ENCODE measurements around the gene FBXO17.
A peak's percentile ranks its signal among the peaks of the same experiment; 100 is the strongest.
"Not testable (repeated sequence)": the region's sequence is repeated elsewhere in the genome, so short reads cannot be mapped to it uniquely, and the experiment has no call there.

FBXO17 gene

GRCh38 chr19:38993271-38993670 lies 17.7 kb upstream of the FBXO17 start:
- CTCF ChIA-PET, result no interaction called here
- Histone ChIP-seq H3K27ac (ENCODE audit: insufficient read depth in 1 of 2, low read depth in 1 of 2, low read length in 2 of 2, poor library complexity in 1 of 2, severe bottlenecking in 2 of 2) (no peak overlapping the region), H3K9me3 (ENCODE audit: control extremely low read depth in 1 of 5, control insufficient read depth in 4 of 5, insufficient read depth in 2 of 5, low read depth in 1 of 5, low read length in 4 of 5) (peaks cover 0 to 6% (median 0%) of the 10 kb centered on the region in 5 experiments), H3K36me3 (ENCODE audit: control insufficient read depth in 4 of 4, insufficient read depth in 4 of 4, low read length in 3 of 4) (no peaks in the 10 kb centered on the region), H3K27me3 (replicated peaks in 2 of 5; ENCODE audit: control insufficient read depth in 4 of 5, insufficient read depth in 5 of 5, low read length in 4 of 5) (peaks cover 0 to 2% (median 0%) of the 10 kb centered on the region in 5 experiments), H3K4me1 (ENCODE audit: control extremely low read depth in 1 of 4, control insufficient read depth in 4 of 4, insufficient read depth in 4 of 4, low read length in 3 of 4) (no peaks in the 10 kb centered on the region), H3K4me3 (ENCODE audit: control insufficient read depth in 1 of 7, extremely low read depth in 1 of 7, insufficient read depth in 4 of 7, low read depth in 2 of 7, low read length in 6 of 7) (no peak overlapping the region)
- peak in 1 of 3 donors; percentile 15 for DNase-seq
- 10% methylated on average over 2 of the region's 3 CpGs for WGBS (ENCODE audit: insufficient coverage)
- POLR2A ChIA-PET, result no interaction called here

GRCh38 chr19:38990949-38991697 lies 15.6 kb upstream of the FBXO17 start:
- POLR2A ChIA-PET, result interaction anchor here (0.7 kb wide), 1 partner anchor 338 kb away, joined by 3 read pairs; no protein-coding TSS in a partner anchor
- 79% methylated on average over 6 of the region's 13 CpGs for WGBS (ENCODE audit: insufficient coverage)
- Histone ChIP-seq H3K9me3 (ENCODE audit: control extremely low read depth in 1 of 5, control insufficient read depth in 4 of 5, insufficient read depth in 2 of 5, low read depth in 1 of 5, low read length in 4 of 5) (peaks cover 0 to 6% (median 0%) of the 10 kb centered on the region in 5 experiments), H3K4me3 (ENCODE audit: control insufficient read depth in 1 of 7, extremely low read depth in 1 of 7, insufficient read depth in 4 of 7, low read depth in 2 of 7, low read length in 6 of 7) (no peak overlapping the region), H3K27ac (ENCODE audit: insufficient read depth in 1 of 2, low read depth in 1 of 2, low read length in 2 of 2, poor library complexity in 1 of 2, severe bottlenecking in 2 of 2) (no peak overlapping the region), H3K36me3 (ENCODE audit: control insufficient read depth in 4 of 4, insufficient read depth in 4 of 4, low read length in 3 of 4) (no peaks in the 10 kb centered on the region), H3K4me1 (ENCODE audit: control extremely low read depth in 1 of 4, control insufficient read depth in 4 of 4, insufficient read depth in 4 of 4, low read length in 3 of 4) (no peaks in the 10 kb centered on the region), H3K27me3 (replicated peaks in 2 of 5; ENCODE audit: control insufficient read depth in 4 of 5, insufficient read depth in 5 of 5, low read length in 4 of 5) (peaks cover 0 to 2% (median 0%) of the 10 kb centered on the region in 5 experiments)
- CTCF ChIA-PET, result interaction anchor here (0.6 kb wide), 1 partner anchor 29 kb away, joined by 3 read pairs; no protein-coding TSS in a partner anchor
- DNase-seq, result no peak

- CTCF ChIA-PET; DNase-seq; H3K4me1 ChIP-seq (ENCODE audit: control extremely low read depth in 1 of 4, control insufficient read depth in 4 of 4, insufficient read depth in 4 of 4, low read length in 3 of 4); H3K36me3 ChIP-seq (ENCODE audit: control insufficient read depth in 4 of 4, insufficient read depth in 4 of 4, low read length in 3 of 4); POLR2A ChIA-PET; H3K4me3 ChIP-seq (ENCODE audit: control insufficient read depth in 1 of 7, extremely low read depth in 1 of 7, insufficient read depth in 4 of 7, low read depth in 2 of 7, low read length in 6 of 7); H3K9me3 ChIP-seq (ENCODE audit: control extremely low read depth in 1 of 5, control insufficient read depth in 4 of 5, insufficient read depth in 2 of 5, low read depth in 1 of 5, low read length in 4 of 5); H3K27me3 ChIP-seq (replicated peaks in 2 of 5; ENCODE audit: control insufficient read depth in 4 of 5, insufficient read depth in 5 of 5, low read length in 4 of 5); H3K27ac ChIP-seq (ENCODE audit: insufficient read depth in 1 of 2, low read depth in 1 of 2, low read length in 2 of 2, poor library complexity in 1 of 2, severe bottlenecking in 2 of 2): not testable (repeated sequence)
- no CpG with 5 or more reads among the region's 1 CpG for WGBS (ENCODE audit: insufficient coverage)
These were observed 14.1 kb upstream of the FBXO17 start for GRCh38 chr19:38989614-38990013.

GRCh38 chr19:38989066-38989605 lies 13.6 kb upstream of the FBXO17 start:
- Histone ChIP-seq H3K27me3 (replicated peaks in 2 of 5; ENCODE audit: control insufficient read depth in 4 of 5, insufficient read depth in 5 of 5, low read length in 4 of 5) (peaks cover 0 to 2% (median 0%) of the 10 kb centered on the region in 5 experiments), H3K36me3 (ENCODE audit: control insufficient read depth in 4 of 4, insufficient read depth in 4 of 4, low read length in 3 of 4) (no peaks in the 10 kb centered on the region), H3K9me3 (ENCODE audit: control extremely low read depth in 1 of 5, control insufficient read depth in 4 of 5, insufficient read depth in 2 of 5, low read depth in 1 of 5, low read length in 4 of 5) (peaks cover 0 to 3% (median 0%) of the 10 kb centered on the region in 5 experiments), H3K4me1 (ENCODE audit: control extremely low read depth in 1 of 4, control insufficient read depth in 4 of 4, insufficient read depth in 4 of 4, low read length in 3 of 4) (no peaks in the 10 kb centered on the region), H3K4me3 (ENCODE audit: control insufficient read depth in 1 of 7, extremely low read depth in 1 of 7, insufficient read depth in 4 of 7, low read depth in 2 of 7, low read length in 6 of 7) (no peak overlapping the region), H3K27ac (ENCODE audit: insufficient read depth in 1 of 2, low read depth in 1 of 2, low read length in 2 of 2, poor library complexity in 1 of 2, severe bottlenecking in 2 of 2) (no peak overlapping the region)
- ChIA-PET POLR2A (no interaction called here), CTCF (no interaction called here)
- 74% methylated on average over 9 of the region's 12 CpGs for WGBS (ENCODE audit: insufficient coverage)
- DNase-seq, result no peak

GRCh38 chr19:38988627-38989026 lies 13.1 kb upstream of the FBXO17 start:
- POLR2A ChIA-PET; CTCF ChIA-PET; H3K4me3 ChIP-seq (ENCODE audit: control insufficient read depth in 1 of 7, extremely low read depth in 1 of 7, insufficient read depth in 4 of 7, low read depth in 2 of 7, low read length in 6 of 7); H3K36me3 ChIP-seq (ENCODE audit: control insufficient read depth in 4 of 4, insufficient read depth in 4 of 4, low read length in 3 of 4); H3K27me3 ChIP-seq (replicated peaks in 2 of 5; ENCODE audit: control insufficient read depth in 4 of 5, insufficient read depth in 5 of 5, low read length in 4 of 5); DNase-seq; H3K4me1 ChIP-seq (ENCODE audit: control extremely low read depth in 1 of 4, control insufficient read depth in 4 of 4, insufficient read depth in 4 of 4, low read length in 3 of 4); H3K9me3 ChIP-seq (ENCODE audit: control extremely low read depth in 1 of 5, control insufficient read depth in 4 of 5, insufficient read depth in 2 of 5, low read depth in 1 of 5, low read length in 4 of 5); H3K27ac ChIP-seq (ENCODE audit: insufficient read depth in 1 of 2, low read depth in 1 of 2, low read length in 2 of 2, poor library complexity in 1 of 2, severe bottlenecking in 2 of 2): not testable (repeated sequence)
- WGBS (ENCODE audit: insufficient coverage), result 100% methylated on average over 3 of the region's 4 CpGs

- H3K4me1 ChIP-seq (ENCODE audit: control extremely low read depth in 1 of 4, control insufficient read depth in 4 of 4, insufficient read depth in 4 of 4, low read length in 3 of 4); DNase-seq; H3K27ac ChIP-seq (ENCODE audit: insufficient read depth in 1 of 2, low read depth in 1 of 2, low read length in 2 of 2, poor library complexity in 1 of 2, severe bottlenecking in 2 of 2); POLR2A ChIA-PET; H3K27me3 ChIP-seq (replicated peaks in 2 of 5; ENCODE audit: control insufficient read depth in 4 of 5, insufficient read depth in 5 of 5, low read length in 4 of 5); H3K4me3 ChIP-seq (ENCODE audit: control insufficient read depth in 1 of 7, extremely low read depth in 1 of 7, insufficient read depth in 4 of 7, low read depth in 2 of 7, low read length in 6 of 7); H3K36me3 ChIP-seq (ENCODE audit: control insufficient read depth in 4 of 4, insufficient read depth in 4 of 4, low read length in 3 of 4); H3K9me3 ChIP-seq (ENCODE audit: control extremely low read depth in 1 of 5, control insufficient read depth in 4 of 5, insufficient read depth in 2 of 5, low read depth in 1 of 5, low read length in 4 of 5): not testable (repeated sequence)
- CTCF ChIA-PET, result interaction anchor here (0.6 kb wide), 1 partner anchor 131 kb away, joined by 3 read pairs; no protein-coding TSS in a partner anchor
- WGBS (ENCODE audit: insufficient coverage), result 100% methylated on average over 3 of the region's 6 CpGs
These were observed 12.2 kb upstream of the FBXO17 start for GRCh38 chr19:38987745-38988144.

GRCh38 chr19:38985262-38985661 lies 9.7 kb upstream of the FBXO17 start:
- DNase-seq, result no peak
- Histone ChIP-seq H3K27me3 (replicated peaks in 2 of 5; ENCODE audit: control insufficient read depth in 4 of 5, insufficient read depth in 5 of 5, low read length in 4 of 5) (peaks cover 0 to 2% (median 0%) of the 10 kb centered on the region in 5 experiments), H3K36me3 (ENCODE audit: control insufficient read depth in 4 of 4, insufficient read depth in 4 of 4, low read length in 3 of 4) (no peaks in the 10 kb centered on the region), H3K9me3 (ENCODE audit: control extremely low read depth in 1 of 5, control insufficient read depth in 4 of 5, insufficient read depth in 2 of 5, low read depth in 1 of 5, low read length in 4 of 5) (peaks cover 0 to 10% (median 9%) of the 10 kb centered on the region in 5 experiments), H3K4me3 (ENCODE audit: control insufficient read depth in 1 of 7, extremely low read depth in 1 of 7, insufficient read depth in 4 of 7, low read depth in 2 of 7, low read length in 6 of 7) (no peak overlapping the region), H3K27ac (ENCODE audit: insufficient read depth in 1 of 2, low read depth in 1 of 2, low read length in 2 of 2, poor library complexity in 1 of 2, severe bottlenecking in 2 of 2) (no peak overlapping the region), H3K4me1 (ENCODE audit: control extremely low read depth in 1 of 4, control insufficient read depth in 4 of 4, insufficient read depth in 4 of 4, low read length in 3 of 4) (no peaks in the 10 kb centered on the region)
- no CpG with 5 or more reads among the region's 1 CpG for WGBS (ENCODE audit: insufficient coverage)
- POLR2A ChIA-PET, result no interaction called here
- CTCF ChIA-PET, result no interaction called here
